Neural cell (in vitro differentiated cells): ENCODE measurements around the gene PSD2. TPM values are rescaled to one million over a fixed set of nuclear protein-coding genes. Genes with fewer than 3 reads are reported as not detected.

ENCODE experiments used
- H2AFZ ChIP-seq: fragments of 200-600, 300-800 bp; sonication (generic), shearing (Covaris generic); 2 replicates; pipeline ENCODE4 v1.6.0; 2014; ENCODE audit warnings: low read depth, mild to moderate bottlenecking, antibody characterized with exemption, low read length, moderate library complexity
- H3F3A ChIP-seq: fragments of 200-600 bp; shearing (Covaris generic); 2 replicates; pipeline ENCODE4 v1.6.1; 2016; ENCODE audit warnings: mild to moderate bottlenecking, moderate library complexity, mixed read lengths, antibody characterized with exemption, low read length; ENCODE audit not compliant: insufficient read depth, poor library complexity, severe bottlenecking
- H3K27ac ChIP-seq: fragments of 200-600, 300-800 bp; sonication (generic), shearing (Covaris generic); 2 replicates; pipeline ENCODE4 v1.5.1; 2014; ENCODE audit warnings: mild to moderate bottlenecking, low read length, moderate library complexity
- H3K27me3 ChIP-seq: fragments of 300-800, 200-600 bp; sonication (generic), shearing (Covaris generic); 2 replicates; pipeline ENCODE4 v1.6.0; 2014; ENCODE audit warnings: mild to moderate bottlenecking, low read depth, low read length, moderate library complexity; ENCODE audit not compliant: insufficient read depth
- H3K36me3 ChIP-seq: fragments of 300-800, 200-600 bp; sonication (generic), shearing (Covaris generic); 2 replicates; pipeline ENCODE4 v1.5.1; 2014; ENCODE audit warnings: mild to moderate bottlenecking, antibody characterized with exemption, low read length, moderate library complexity; ENCODE audit not compliant: insufficient read depth
- H3K4me2 ChIP-seq: fragments of 300-800, 200-600 bp; sonication (generic), shearing (Covaris generic); 2 replicates; pipeline ENCODE4 v1.6.0; 2014; ENCODE audit warnings: mild to moderate bottlenecking, low read length
- H3K4me3 ChIP-seq: fragments of 300-800, 200-600 bp; sonication (generic), shearing (Covaris generic); 2 replicates; pipeline ENCODE4 v1.5.1; 2014; ENCODE audit warnings: mild to moderate bottlenecking, low read length, moderate library complexity
- H3K79me2 ChIP-seq: fragments of 200-600 bp; shearing (Covaris generic); replicated peaks from 2 replicates; pipeline ENCODE4 v1.6.0; 2014; ENCODE audit warnings: mild to moderate bottlenecking, low read length, moderate library complexity; ENCODE audit not compliant: insufficient read depth
- H3K9ac ChIP-seq: fragments of 300-800, 200-600 bp; sonication (generic), shearing (Covaris generic); 2 replicates; pipeline ENCODE4 v1.6.1; 2016; ENCODE audit warnings: mild to moderate bottlenecking, low read length, mixed read lengths
- H3K9me2 ChIP-seq: fragments of 200-600 bp; shearing (Covaris generic); 2 replicates; pipeline ENCODE4 v1.6.1; 2016; ENCODE audit warnings: mild to moderate bottlenecking, low read length, mixed read lengths; ENCODE audit not compliant: insufficient read depth
- H3K9me3 ChIP-seq: fragments of 200-600, 300-800 bp; sonication (generic), shearing (Covaris generic); 2 replicates; pipeline ENCODE4 v1.6.1; 2016; ENCODE audit warnings: mild to moderate bottlenecking, mixed run types, low read length, moderate library complexity, mixed read lengths
- H4K20me1 ChIP-seq: fragments of 200-600 bp; shearing (Covaris generic); 2 replicates; pipeline ENCODE4 v1.6.1; 2016; ENCODE audit warnings: mild to moderate bottlenecking, mixed run types; ENCODE audit not compliant: insufficient read depth
- CTCF ChIP-seq: fragments of 450-650 bp; IDR thresholded peaks from 2 replicates; pipeline ENCODE4 v1.5.1; 2014; ENCODE audit warnings: antibody characterized with exemption, mild to moderate bottlenecking, moderate library complexity; ENCODE audit not compliant: poor library complexity, severe bottlenecking
- EP300 ChIP-seq: fragments of 450-650 bp; conservative IDR thresholded peaks from 2 replicates; pipeline ENCODE4 v1.6.1; 2014; ENCODE audit warnings: antibody characterized with exemption, mild to moderate bottlenecking, moderate library complexity; ENCODE audit not compliant: poor library complexity, severe bottlenecking
- EZH2 ChIP-seq: fragments of 200-600, 300-800 bp; shearing (Covaris generic), sonication (generic); IDR thresholded peaks from 2 replicates; pipeline ENCODE4 v1.6.1; 2014; ENCODE audit warnings: antibody characterized with exemption, low read length, borderline replicate concordance, mild to moderate bottlenecking; ENCODE audit not compliant: insufficient read depth, poor library complexity, severe bottlenecking
- MXI1 ChIP-seq: fragments of 450-650 bp; conservative IDR thresholded peaks from 2 replicates; pipeline ENCODE4 v1.6.1; 2014; ENCODE audit warnings: antibody characterized with exemption, mild to moderate bottlenecking; ENCODE audit not compliant: poor library complexity, severe bottlenecking
- POLR2AphosphoS5 ChIP-seq: IDR thresholded peaks from 2 replicates; pipeline ENCODE4 v1.6.1; 2012
- RAD21 ChIP-seq: fragments of 450-650 bp; conservative IDR thresholded peaks from 2 replicates; pipeline ENCODE4 v1.6.1; 2014; ENCODE audit warnings: antibody characterized with exemption, mild to moderate bottlenecking, moderate library complexity
- REST ChIP-seq: IDR thresholded peaks from 2 replicates; pipeline ENCODE4 v1.6.1; 2012; ENCODE audit warnings: borderline replicate concordance
- SMC3 ChIP-seq: fragments of 450-650 bp; conservative IDR thresholded peaks from 2 replicates; pipeline ENCODE4 v1.6.1; 2014; ENCODE audit warnings: antibody characterized with exemption, mild to moderate bottlenecking, moderate library complexity; ENCODE audit not compliant: poor library complexity
- TAF1 ChIP-seq: IDR thresholded peaks from 2 replicates; pipeline ENCODE4 v1.6.1; 2012; ENCODE audit warnings: low read depth
- polyA plus RNA-seq: library from polyadenylated mRNA; depleted of rRNA; stranded (reverse); fragments of >200 nt; gene quantifications from 2 replicates; pipeline ENCODE4 v1.2.3, GENCODE V29; 2014

The PSD2 gene
- polyA plus RNA-seq, 1 donor from 2014 or later: 33.4 TPM

GRCh38 chr5:139849501-139849900 is 53.9 kb downstream of the PSD2 start:
- H3K79me2 ChIP-seq: no peaks in the 10 kb centered on the region
- no peaks in the 10 kb centered on the region for H3K9me2 ChIP-seq
- no peak overlapping the region for H3K4me3 ChIP-seq
- no peaks in the 10 kb centered on the region for H4K20me1 ChIP-seq
- H3K27ac ChIP-seq: no peak overlapping the region
- no peak overlapping the region for H3K9ac ChIP-seq
- no peak overlapping the region for H2AFZ ChIP-seq
- peaks cover 21% of the 10 kb centered on the region for H3K27me3 ChIP-seq
- no peaks in the 10 kb centered on the region for H3K9me3 ChIP-seq
- no peaks in the 10 kb centered on the region for H3F3A ChIP-seq
- H3K4me2 ChIP-seq: no peak overlapping the region
- TF ChIP-seq SMC3 (no peak), CTCF (no peak), RAD21 (no peak), REST (no peak), EZH2 (no peak), EP300 (no peak), TAF1 (no peak), POLR2AphosphoS5 (no peak), MXI1 (no peak)
- H3K36me3 ChIP-seq: peaks cover 1% of the 10 kb centered on the region

GRCh38 chr5:139849942-139850341 is 54.3 kb downstream of the PSD2 start:
- Histone ChIP-seq H3K4me2 (no peak overlapping the region), H2AFZ (no peak overlapping the region), H3K36me3 (no peaks in the 10 kb centered on the region), H3K9me3 (no peaks in the 10 kb centered on the region), H3K79me2 (no peaks in the 10 kb centered on the region), H3K9me2 (no peaks in the 10 kb centered on the region), H3F3A (no peaks in the 10 kb centered on the region), H3K27ac (no peak overlapping the region), H3K27me3 (peaks cover 21% of the 10 kb centered on the region), H3K4me3 (no peak overlapping the region), H4K20me1 (no peaks in the 10 kb centered on the region), H3K9ac (no peak overlapping the region)
- TF ChIP-seq MXI1 (no peak), SMC3 (no peak), EZH2 (no peak), POLR2AphosphoS5 (no peak), CTCF (no peak), RAD21 (no peak)
